Endothelial cell of umbilical vein (primary cell): Measurements from ENCODE around the gene DHDH. TPM values are rescaled to one million over a fixed set of nuclear protein-coding genes. Genes with fewer than 3 reads are reported as not detected.

Experiments
- BruUV-seq: library from RNA; stranded (reverse); fragments of 400-500 nt; replicated peaks from 2 replicates; lab custom pipeline; 2021; lab: Mats Ljungman, UMichigan
- CTCF ChIA-PET: fragments of 300-600, 350-600 bp; sonication (Branson Sonifier 250); formaldehyde crosslinking; loops from one replicate; lab custom pipeline; 2021; ENCODE audit warnings: antibody characterized with exemption, inconsistent platforms; lab: Charles Lee
- POLR2A ChIA-PET: fragments of 300-600, 350-600 bp; sonication (Branson Sonifier 250); formaldehyde crosslinking; loops from one replicate; lab custom pipeline; 2021; ENCODE audit warnings: antibody characterized with exemption, inconsistent platforms; lab: Charles Lee
- DNase-seq: peaks from one replicate; pipeline ENCODE4 v3.0.0-alpha.2; 2011; ENCODE audit warnings: low read depth, low spot score
- FAIRE-seq: peaks from 2 replicates; lab custom pipeline; 2011; peaks lifted over from hg19 to GRCh38; lab: Jason Lieb, UNC
- H2AFZ ChIP-seq: 2 replicates; pipeline ENCODE4 v1.6.0; 2012; ENCODE audit warnings: low read depth, low read length, control low read depth, inconsistent platforms
- H3K27ac ChIP-seq: 2 replicates; pipeline ENCODE4 v1.5.1; 2011; ENCODE audit warnings: low read depth, mild to moderate bottlenecking, control low read depth, low read length, moderate library complexity; ENCODE audit not compliant: insufficient read depth
- H3K27me3 ChIP-seq, 2 experiments: 2 replicates each; pipeline versions ENCODE4 v1.6.0 to v1.6.1; 2011; ENCODE audit warnings: low read length in 2 of 2, mixed read lengths in 1 of 2; ENCODE audit not compliant: control insufficient read depth in 2 of 2, insufficient read depth in 2 of 2
- H3K36me3 ChIP-seq, 2 experiments: 2 replicates in 1 of 2; 3 replicates in 1 of 2; pipeline ENCODE4 v1.5.1; 2011; ENCODE audit warnings: low read length in 2 of 2, mild to moderate bottlenecking in 1 of 2, moderate library complexity in 1 of 2; ENCODE audit not compliant: control insufficient read depth in 2 of 2, insufficient read depth in 2 of 2; ENCODE audit errors: extremely low read depth in 1 of 2
- H3K4me1 ChIP-seq: 3 replicates; pipeline ENCODE4 v1.5.1; 2011; ENCODE audit warnings: mild to moderate bottlenecking, low read length; ENCODE audit not compliant: control insufficient read depth, insufficient read depth; ENCODE audit errors: extremely low read depth
- H3K4me2 ChIP-seq: 2 replicates; pipeline ENCODE4 v1.6.1; 2011; ENCODE audit warnings: low read length, control low read depth, mixed read lengths; ENCODE audit not compliant: insufficient read depth
- H3K4me3 ChIP-seq, 3 experiments: fragments of 200-600 bp in 1 of 3; sonication (generic), shearing (Covaris generic) in 1 of 3; replicated peaks in 1 of 3; 2 replicates each; pipeline ENCODE4 v1.5.1; 2011 to 2016; ENCODE audit warnings: control low read depth in 3 of 3, low read length in 3 of 3, mild to moderate bottlenecking in 2 of 3, inconsistent platforms in 1 of 3, low read depth in 1 of 3, moderate library complexity in 1 of 3; ENCODE audit not compliant: insufficient read depth in 1 of 3
- H3K79me2 ChIP-seq: 2 replicates; pipeline ENCODE4 v1.6.0; 2012; ENCODE audit warnings: low read length, inconsistent platforms; ENCODE audit not compliant: control insufficient read depth, insufficient read depth
- H3K9ac ChIP-seq: replicated peaks from 2 replicates; pipeline ENCODE3; 2011; ENCODE audit warnings: low read length, control low read depth; ENCODE audit not compliant: insufficient read depth; ENCODE audit errors: extremely low read depth
- H3K9me1 ChIP-seq: replicated peaks from 3 replicates; pipeline ENCODE4 v1.6.0; 2011; ENCODE audit warnings: mild to moderate bottlenecking, low read length; ENCODE audit not compliant: control insufficient read depth, insufficient read depth; ENCODE audit errors: extremely low read depth
- H3K9me3 ChIP-seq: replicated peaks from 2 replicates; pipeline ENCODE4 v1.5.1; 2012; ENCODE audit warnings: low read length, inconsistent platforms; ENCODE audit not compliant: control insufficient read depth, insufficient read depth
- H4K20me1 ChIP-seq: replicated peaks from 2 replicates; pipeline ENCODE3; 2011; ENCODE audit warnings: mild to moderate bottlenecking, low read length; ENCODE audit not compliant: control insufficient read depth, insufficient read depth; ENCODE audit errors: extremely low read depth
- CTCF ChIP-seq, 2 donors: IDR thresholded peaks; 1 replicate in 1 of 2; 2 replicates in 1 of 2; pipeline ENCODE4 v1.5.1; 2011; ENCODE audit warnings: low read length in 2 of 2, mild to moderate bottlenecking in 2 of 2, moderate library complexity in 2 of 2, control low read depth in 1 of 2, inconsistent platforms in 1 of 2, low read depth in 1 of 2; ENCODE audit not compliant: insufficient read depth in 1 of 2; ENCODE audit errors: extremely low read depth in 1 of 2
- EZH2 ChIP-seq: IDR thresholded peaks from 2 replicates; pipeline ENCODE4 v1.6.1; 2012; ENCODE audit warnings: borderline replicate concordance, low read depth, mild to moderate bottlenecking, moderate library complexity, low read length, inconsistent platforms; ENCODE audit not compliant: severe bottlenecking
- FOS ChIP-seq: IDR thresholded peaks from 2 replicates; pipeline ENCODE4 v1.6.1; 2011; ENCODE audit warnings: mild to moderate bottlenecking, low read length, moderate library complexity, borderline replicate concordance; ENCODE audit not compliant: insufficient read depth
- GATA2 ChIP-seq: IDR thresholded peaks from 2 replicates; pipeline ENCODE4 v1.7.0; 2011; ENCODE audit warnings: low read depth, mild to moderate bottlenecking, moderate library complexity, mixed read lengths, low read length; ENCODE audit not compliant: insufficient read length, insufficient read depth
- JUN ChIP-seq: IDR thresholded peaks from 2 replicates; pipeline ENCODE4 v1.6.1; 2011; ENCODE audit warnings: borderline replicate concordance, low read depth; ENCODE audit not compliant: insufficient read length, insufficient read depth
- MYC ChIP-seq: IDR thresholded peaks from one replicate; pipeline ENCODE4 v1.6.1; 2011; ENCODE audit warnings: mild to moderate bottlenecking, low read depth, low read length
- POLR2A ChIP-seq: IDR thresholded peaks from 2 replicates; pipeline ENCODE4 v1.6.1; 2012; ENCODE audit warnings: low read depth, mild to moderate bottlenecking, control low read depth, low read length
- POLR2AphosphoS5 ChIP-seq: IDR thresholded peaks from 2 replicates; pipeline ENCODE4 v1.6.1; 2012; ENCODE audit warnings: low read depth, mild to moderate bottlenecking, control low read depth, low read length, moderate library complexity; ENCODE audit not compliant: insufficient read depth
- dilution Hi-C: fragments of 300-500 bp; cut with MboI; formaldehyde crosslinking; loops from one replicate; pipeline ENCODE4 v1.15.0; 2019; ENCODE audit warnings: low sequenced_read_pairs; ENCODE audit not compliant: extremely low pct_ligation_motif_present
- intact Hi-C: fragments of 100-400 bp; cut with micrococcal nuclease; formaldehyde crosslinking; loops from one replicate; pipeline ENCODE4 v1.10.0; 2022
- polyA plus RNA-seq, 4 experiments: library from polyadenylated mRNA; depleted of rRNA in 3 of 4; stranded (reverse) in 3 of 4; unstranded in 1 of 4; fragments of >200 nt; gene quantifications; 2 replicates each; pipeline versions ENCODE4 v1.2.1 to v1.2.3, GENCODE V29; 2011 to 2012; ENCODE audit warnings: missing spikeins in 1 of 4
- total RNA-seq: library from RNA; stranded (reverse); gene quantifications from 2 replicates; pipeline ENCODE4 v1.2.3, GENCODE V29; 2021
- TF ChIP-seq, protein P1 (sequence below): IDR thresholded peaks from 2 replicates; pipeline ENCODE4 v1.6.1; 2011; ENCODE audit not compliant: insufficient read depth, insufficient read length

The DHDH gene
- total and polyA plus RNA-seq, 2 donors (not counting 3 experiments of a cell fraction or from before 2014, with no cell fraction given) = not detected

GRCh38 chr19:48993175-48994034 lies 59.9 kb downstream of the DHDH start, which contains the start of the genes GYS1 and RUVBL2:
Gene GYS1, minus strand, starts transcription at chr19:48993309. Its CDS starts 197 bp downstream, at chr19:48993112.
Gene RUVBL2, plus strand, starts transcription at chr19:48993887. Its CDS starts 25 bp downstream, at chr19:48993912.
- Histone ChIP-seq H2AFZ (peak within 1 kb of the TSS; percentile 77), H4K20me1 (no peaks in the 10 kb centered on the region), H3K9me1 (no peaks in the 10 kb centered on the region), H3K79me2 (peaks cover 58% of the 10 kb centered on the region), H3K36me3 (peaks cover 0 to 3% of the 10 kb centered on the region in 2 experiments), H3K27ac (peak within 1 kb of the TSS; percentile 61), H3K9me3 (no peaks in the 10 kb centered on the region), H3K9ac (peak within 1 kb of the TSS; percentile 89), H3K4me3 (peak within 1 kb of the TSS; percentile 83 to 92 (median 86)), H3K4me1 (peaks cover 14% of the 10 kb centered on the region), H3K27me3 (no peaks in the 10 kb centered on the region), H3K4me2 (peak within 1 kb of the TSS; percentile 91)
- FAIRE-seq (peak; percentile 99), DNase-seq (peak; percentile 100)
- BruUV-seq = TSS peak; percentile 66
- intact Hi-C loops (loop anchor here (1.0 to 10.0 kb wide), 6 partner anchors 15 to 359 kb away; partner anchors contain the start of genes DBP, HRC, SNRNP70 and TRPM4), dilution Hi-C loops (no loop called here)
- TF ChIP-seq MYC = peak; percentile 72
- TF ChIP-seq EZH2 = no peak
- no peak for TF ChIP-seq GATA2
- TF ChIP-seq POLR2A = peak; percentile 88
- peak; percentile 77 for TF ChIP-seq POLR2AphosphoS5
- TF ChIP-seq, protein P1, sequence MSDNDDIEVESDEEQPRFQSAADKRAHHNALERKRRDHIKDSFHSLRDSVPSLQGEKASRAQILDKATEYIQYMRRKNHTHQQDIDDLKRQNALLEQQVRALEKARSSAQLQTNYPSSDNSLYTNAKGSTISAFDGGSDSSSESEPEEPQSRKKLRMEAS = no peak
- TF ChIP-seq FOS = no peak
- no peak for TF ChIP-seq JUN
- peak; percentile 98 to 100 for TF ChIP-seq CTCF (IDR thresholded peaks at IDR 0.05; ENCODE audit: extremely low read depth in 1 of 2, insufficient read depth in 1 of 2, low read depth in 1 of 2, low read length in 2 of 2)
- CTCF ChIA-PET = interaction anchor here (0.6 to 3.3 kb wide), 33 partner anchors 10 to 1125 kb away, joined by 3 to 41 read pairs (median 4); partner anchors contain the start of genes LIN7B and PPP1R15A
- POLR2A ChIA-PET = interaction anchor here (0.6 to 1.5 kb wide), 6 partner anchors 10 to 374 kb away, joined by 3 to 6 read pairs (median 3); partner anchors contain the start of genes FTL, PPP1R15A, RPL18 and SPHK2
